ENCODE data around the gene TPPP2. TPM values are rescaled to one million over a fixed set of nuclear protein-coding genes. Genes with fewer than 3 reads are reported as not detected.
"Not testable (repeated sequence)": the region's sequence is repeated elsewhere in the genome, so short reads cannot be mapped to it uniquely, and the experiment has no call there.

The TPPP2 gene
- total and polyA plus RNA-seq, 2 experiments from 2014 or later: not detected

DNA sequence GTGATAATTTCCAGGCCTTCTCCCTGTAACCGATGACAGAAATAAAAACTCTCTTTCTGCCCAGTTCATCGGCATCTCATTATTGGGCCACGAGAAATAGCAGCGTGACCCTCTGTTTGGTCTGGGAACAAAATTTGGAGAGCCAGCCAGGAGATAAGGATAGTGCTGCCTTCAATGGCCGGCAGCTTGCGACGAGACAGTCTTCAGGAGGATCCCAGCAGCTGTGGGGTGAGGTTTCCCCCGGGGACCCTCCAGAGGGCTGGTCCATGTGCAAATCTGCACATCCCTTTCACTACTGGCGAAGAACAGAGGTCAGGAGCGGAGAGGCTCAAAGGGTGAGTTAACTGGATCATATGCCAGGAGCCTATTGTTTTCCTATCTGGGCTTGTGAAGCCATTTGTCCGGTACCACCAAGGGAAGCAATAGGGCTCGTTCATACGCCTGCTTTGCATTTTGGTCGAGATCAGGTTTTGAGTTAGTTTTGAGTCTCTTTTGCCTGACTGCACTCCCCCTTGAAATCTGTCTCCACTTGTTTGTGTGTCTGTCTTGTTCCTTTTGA is 26.1 kb upstream of the TPPP2 start (continued):
- no peak for TF ChIP-seq EZH2 (IDR thresholded peaks at IDR 0.05; ENCODE audit: low read depth, unreplicated experiment)

DNA sequence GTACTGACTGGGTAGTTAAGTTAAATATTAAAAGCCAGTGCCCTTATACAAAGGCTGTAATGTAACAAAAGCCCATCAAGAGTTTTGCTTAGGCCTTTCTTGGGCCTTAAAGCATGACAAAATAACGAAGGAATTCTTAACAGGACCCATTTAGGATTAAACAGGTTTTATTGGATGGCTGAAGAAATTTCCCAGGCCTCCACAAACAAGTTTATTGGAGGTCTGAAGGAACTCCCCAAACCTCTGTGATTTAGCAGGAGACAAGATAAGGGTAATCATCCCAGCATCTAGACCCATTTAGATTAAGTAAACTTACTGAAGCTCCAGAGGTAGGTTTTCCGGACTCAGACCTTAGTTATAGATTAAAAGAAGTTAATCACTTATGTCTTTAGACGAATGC is 20.3 kb upstream of the TPPP2 start:
- H4K20me1 ChIP-seq (replicated peaks; ENCODE audit: insufficient read depth); H3K27me3 ChIP-seq (ENCODE audit: insufficient read depth); ATAC-seq; H3K9me3 Mint-ChIP-seq; H3K4me2 ChIP-seq; H3K4me1 Mint-ChIP-seq; H3F3A ChIP-seq (replicated peaks; ENCODE audit: low read depth); H3K79me2 ChIP-seq (replicated peaks; ENCODE audit: insufficient read depth); H3K4me1 ChIP-seq (ENCODE audit: insufficient read depth); H3K36me3 Mint-ChIP-seq (ENCODE audit: low read depth); DNase-seq (ENCODE audit: low spot score); H3K9me2 ChIP-seq (ENCODE audit: insufficient read depth); H3K4me3 ChIP-seq; H3K27ac Mint-ChIP-seq; H3K4me3 Mint-ChIP-seq; H3K27me3 Mint-ChIP-seq (ENCODE audit: insufficient read depth, low read depth, poor library complexity); H2AFZ ChIP-seq; H3K36me3 ChIP-seq (ENCODE audit: insufficient read depth): not testable (repeated sequence)
- H3K27ac ChIP-seq (ENCODE audit: low read depth): 0 out of 2 replicates have a peak overlapping the region, but pooled peaks have one; percentile 15

DNA sequence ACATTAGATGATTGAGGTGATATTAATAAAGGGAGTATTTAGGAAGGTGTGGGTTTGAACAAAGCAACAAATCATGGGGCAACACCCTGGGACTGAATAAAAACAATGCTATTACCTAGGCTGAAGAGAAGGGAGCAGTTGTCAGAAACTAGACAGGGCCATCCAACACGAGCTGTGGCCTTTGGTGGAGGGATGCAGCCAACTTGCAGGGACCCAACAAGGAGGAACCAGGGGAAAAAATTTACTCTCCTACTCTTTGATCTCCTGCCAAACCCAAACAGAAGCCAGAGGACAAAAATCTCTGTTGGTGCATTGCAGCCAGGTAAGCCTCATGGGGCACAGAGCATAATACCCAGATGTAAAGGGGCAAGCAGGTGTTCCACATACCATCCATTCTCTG is 18.9 kb upstream of the TPPP2 start:
- no peak overlapping the region for H3K4me2 ChIP-seq
- no peak for ATAC-seq
- H4K20me1 ChIP-seq (replicated peaks; ENCODE audit: insufficient read depth): no peaks in the 10 kb centered on the region
- H3K9me3 Mint-ChIP-seq: no peaks in the 10 kb centered on the region
- DNase-seq (ENCODE audit: low spot score): no peak
- H3K4me1 Mint-ChIP-seq: peaks cover 15% of the 10 kb centered on the region
- H2AFZ ChIP-seq: no peak overlapping the region
- H3F3A ChIP-seq (replicated peaks; ENCODE audit: low read depth): no peaks in the 10 kb centered on the region
- no peak overlapping the region for H3K27ac ChIP-seq (ENCODE audit: low read depth)
- H3K4me3 ChIP-seq: no peak overlapping the region
- no peaks in the 10 kb centered on the region for H3K36me3 ChIP-seq (ENCODE audit: insufficient read depth)
- H3K27ac Mint-ChIP-seq: no peak overlapping the region
- peaks cover 3% of the 10 kb centered on the region for H3K27me3 Mint-ChIP-seq (ENCODE audit: insufficient read depth, low read depth, poor library complexity)
- no peak overlapping the region for H3K4me3 Mint-ChIP-seq
- no peaks in the 10 kb centered on the region for H3K9me2 ChIP-seq (ENCODE audit: insufficient read depth)
- H3K27me3 ChIP-seq (ENCODE audit: insufficient read depth): no peaks in the 10 kb centered on the region
- no peaks in the 10 kb centered on the region for H3K79me2 ChIP-seq (replicated peaks; ENCODE audit: insufficient read depth)
- H3K36me3 Mint-ChIP-seq (ENCODE audit: low read depth): no peaks in the 10 kb centered on the region
- 0 out of 2 replicates have a peak, but pooled peaks cover 7% of the 10 kb centered on the region for H3K4me1 ChIP-seq (ENCODE audit: insufficient read depth)
- TF ChIP-seq ZNF114 (CRISPR knock-in tag; IDR thresholded peaks at IDR 0.05) (no peak), EZH2 (IDR thresholded peaks at IDR 0.05; ENCODE audit: low read depth, unreplicated experiment) (no peak), ZNF331 (CRISPR knock-in tag; IDR thresholded peaks at IDR 0.05; ENCODE audit: low read depth) (no peak), CREB1 (CRISPR knock-in tag; IDR thresholded peaks at IDR 0.05; ENCODE audit: low read depth) (no peak), EZH2phosphoT487 (IDR thresholded peaks at IDR 0.05; ENCODE audit: unreplicated experiment) (no peak), STAT1 (IDR thresholded peaks at IDR 0.05; ENCODE audit: unreplicated experiment) (no peak), NANOG (IDR thresholded peaks at IDR 0.05; ENCODE audit: borderline replicate concordance) (no peak), POLR2AphosphoS5 (IDR thresholded peaks at IDR 0.05; ENCODE audit: low read depth) (no peak), JUNB (IDR thresholded peaks at IDR 0.05; ENCODE audit: unreplicated experiment) (no peak)
- TF ChIP-seq, protein P1, sequence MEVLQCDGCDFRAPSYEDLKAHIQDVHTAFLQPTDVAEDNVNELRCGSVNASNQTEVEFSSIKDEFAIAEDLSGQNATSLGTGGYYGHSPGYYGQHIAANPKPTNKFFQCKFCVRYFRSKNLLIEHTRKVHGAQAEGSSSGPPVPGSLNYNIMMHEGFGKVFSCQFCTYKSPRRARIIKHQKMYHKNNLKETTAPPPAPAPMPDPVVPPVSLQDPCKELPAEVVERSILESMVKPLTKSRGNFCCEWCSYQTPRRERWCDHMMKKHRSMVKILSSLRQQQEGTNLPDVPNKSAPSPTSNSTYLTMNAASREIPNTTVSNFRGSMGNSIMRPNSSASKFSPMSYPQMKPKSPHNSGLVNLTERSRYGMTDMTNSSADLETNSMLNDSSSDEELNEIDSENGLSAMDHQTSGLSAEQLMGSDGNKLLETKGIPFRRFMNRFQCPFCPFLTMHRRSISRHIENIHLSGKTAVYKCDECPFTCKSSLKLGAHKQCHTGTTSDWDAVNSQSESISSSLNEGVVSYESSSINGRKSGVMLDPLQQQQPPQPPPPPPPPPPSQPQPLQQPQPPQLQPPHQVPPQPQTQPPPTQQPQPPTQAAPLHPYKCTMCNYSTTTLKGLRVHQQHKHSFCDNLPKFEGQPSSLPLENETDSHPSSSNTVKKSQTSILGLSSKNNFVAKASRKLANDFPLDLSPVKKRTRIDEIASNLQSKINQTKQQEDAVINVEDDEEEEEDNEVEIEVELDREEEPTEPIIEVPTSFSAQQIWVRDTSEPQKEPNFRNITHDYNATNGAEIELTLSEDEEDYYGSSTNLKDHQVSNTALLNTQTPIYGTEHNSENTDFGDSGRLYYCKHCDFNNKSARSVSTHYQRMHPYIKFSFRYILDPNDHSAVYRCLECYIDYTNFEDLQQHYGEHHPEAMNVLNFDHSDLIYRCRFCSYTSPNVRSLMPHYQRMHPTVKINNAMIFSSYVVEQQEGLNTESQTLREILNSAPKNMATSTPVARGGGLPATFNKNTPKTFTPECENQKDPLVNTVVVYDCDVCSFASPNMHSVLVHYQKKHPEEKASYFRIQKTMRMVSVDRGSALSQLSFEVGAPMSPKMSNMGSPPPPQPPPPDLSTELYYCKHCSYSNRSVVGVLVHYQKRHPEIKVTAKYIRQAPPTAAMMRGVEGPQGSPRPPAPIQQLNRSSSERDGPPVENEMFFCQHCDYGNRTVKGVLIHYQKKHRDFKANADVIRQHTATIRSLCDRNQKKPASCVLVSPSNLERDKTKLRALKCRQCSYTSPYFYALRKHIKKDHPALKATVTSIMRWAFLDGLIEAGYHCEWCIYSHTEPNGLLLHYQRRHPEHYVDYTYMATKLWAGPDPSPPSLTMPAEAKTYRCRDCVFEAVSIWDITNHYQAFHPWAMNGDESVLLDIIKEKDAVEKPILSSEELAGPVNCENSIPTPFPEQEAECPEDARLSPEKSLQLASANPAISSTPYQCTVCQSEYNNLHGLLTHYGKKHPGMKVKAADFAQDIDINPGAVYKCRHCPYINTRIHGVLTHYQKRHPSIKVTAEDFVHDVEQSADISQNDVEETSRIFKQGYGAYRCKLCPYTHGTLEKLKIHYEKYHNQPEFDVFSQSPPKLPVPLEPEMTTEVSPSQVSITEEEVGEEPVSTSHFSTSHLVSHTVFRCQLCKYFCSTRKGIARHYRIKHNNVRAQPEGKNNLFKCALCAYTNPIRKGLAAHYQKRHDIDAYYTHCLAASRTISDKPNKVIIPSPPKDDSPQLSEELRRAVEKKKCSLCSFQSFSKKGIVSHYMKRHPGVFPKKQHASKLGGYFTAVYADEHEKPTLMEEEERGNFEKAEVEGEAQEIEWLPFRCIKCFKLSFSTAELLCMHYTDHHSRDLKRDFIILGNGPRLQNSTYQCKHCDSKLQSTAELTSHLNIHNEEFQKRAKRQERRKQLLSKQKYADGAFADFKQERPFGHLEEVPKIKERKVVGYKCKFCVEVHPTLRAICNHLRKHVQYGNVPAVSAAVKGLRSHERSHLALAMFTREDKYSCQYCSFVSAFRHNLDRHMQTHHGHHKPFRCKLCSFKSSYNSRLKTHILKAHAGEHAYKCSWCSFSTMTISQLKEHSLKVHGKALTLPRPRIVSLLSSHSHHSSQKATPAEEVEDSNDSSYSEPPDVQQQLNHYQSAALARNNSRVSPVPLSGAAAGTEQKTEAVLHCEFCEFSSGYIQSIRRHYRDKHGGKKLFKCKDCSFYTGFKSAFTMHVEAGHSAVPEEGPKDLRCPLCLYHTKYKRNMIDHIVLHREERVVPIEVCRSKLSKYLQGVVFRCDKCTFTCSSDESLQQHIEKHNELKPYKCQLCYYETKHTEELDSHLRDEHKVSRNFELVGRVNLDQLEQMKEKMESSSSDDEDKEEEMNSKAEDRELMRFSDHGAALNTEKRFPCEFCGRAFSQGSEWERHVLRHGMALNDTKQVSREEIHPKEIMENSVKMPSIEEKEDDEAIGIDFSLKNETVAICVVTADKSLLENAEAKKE (CRISPR knock-in tag; IDR thresholded peaks at IDR 0.05): no peak
- TF ChIP-seq, protein P2, sequence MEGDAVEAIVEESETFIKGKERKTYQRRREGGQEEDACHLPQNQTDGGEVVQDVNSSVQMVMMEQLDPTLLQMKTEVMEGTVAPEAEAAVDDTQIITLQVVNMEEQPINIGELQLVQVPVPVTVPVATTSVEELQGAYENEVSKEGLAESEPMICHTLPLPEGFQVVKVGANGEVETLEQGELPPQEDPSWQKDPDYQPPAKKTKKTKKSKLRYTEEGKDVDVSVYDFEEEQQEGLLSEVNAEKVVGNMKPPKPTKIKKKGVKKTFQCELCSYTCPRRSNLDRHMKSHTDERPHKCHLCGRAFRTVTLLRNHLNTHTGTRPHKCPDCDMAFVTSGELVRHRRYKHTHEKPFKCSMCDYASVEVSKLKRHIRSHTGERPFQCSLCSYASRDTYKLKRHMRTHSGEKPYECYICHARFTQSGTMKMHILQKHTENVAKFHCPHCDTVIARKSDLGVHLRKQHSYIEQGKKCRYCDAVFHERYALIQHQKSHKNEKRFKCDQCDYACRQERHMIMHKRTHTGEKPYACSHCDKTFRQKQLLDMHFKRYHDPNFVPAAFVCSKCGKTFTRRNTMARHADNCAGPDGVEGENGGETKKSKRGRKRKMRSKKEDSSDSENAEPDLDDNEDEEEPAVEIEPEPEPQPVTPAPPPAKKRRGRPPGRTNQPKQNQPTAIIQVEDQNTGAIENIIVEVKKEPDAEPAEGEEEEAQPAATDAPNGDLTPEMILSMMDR (conservative IDR thresholded peaks at IDR 0.05; ENCODE audit: low read depth in 2 of 2): no peak
- TF ChIP-seq, protein P3, sequence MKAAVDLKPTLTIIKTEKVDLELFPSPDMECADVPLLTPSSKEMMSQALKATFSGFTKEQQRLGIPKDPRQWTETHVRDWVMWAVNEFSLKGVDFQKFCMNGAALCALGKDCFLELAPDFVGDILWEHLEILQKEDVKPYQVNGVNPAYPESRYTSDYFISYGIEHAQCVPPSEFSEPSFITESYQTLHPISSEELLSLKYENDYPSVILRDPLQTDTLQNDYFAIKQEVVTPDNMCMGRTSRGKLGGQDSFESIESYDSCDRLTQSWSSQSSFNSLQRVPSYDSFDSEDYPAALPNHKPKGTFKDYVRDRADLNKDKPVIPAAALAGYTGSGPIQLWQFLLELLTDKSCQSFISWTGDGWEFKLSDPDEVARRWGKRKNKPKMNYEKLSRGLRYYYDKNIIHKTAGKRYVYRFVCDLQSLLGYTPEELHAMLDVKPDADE (IDR thresholded peaks at IDR 0.05): no peak
